Stimulated activated CD4-positive, alpha-beta T cell treated with anti-CD3 and anti-CD28 coated beads, TNF-alpha, amount 100 ng/mL, for 1 hour (primary cell): ENCODE results near the gene MBLAC1.
A peak's percentile ranks its signal among the peaks of the same experiment; 100 is the strongest.

Experiments used
- DNase-seq, 3 donors: peaks; one replicate each; pipeline ENCODE4 v3.0.0-alpha.2; 2020; ENCODE audit warnings: low read depth in 3 of 3, low spot score in 1 of 3

MBLAC1 gene

GRCh38 chr7:100095289-100095688 is 31.5 kb upstream of the MBLAC1 start:
- no peak for DNase-seq

GRCh38 chr7:100095704-100096103 is 31.1 kb upstream of the MBLAC1 start:
- DNase-seq, result no peak

- DNase-seq, result no peak
These were observed 27.9 kb upstream of the MBLAC1 start for GRCh38 chr7:100098913-100099312.

- DNase-seq, result no peak
These were observed 27.3 kb upstream of the MBLAC1 start for GRCh38 chr7:100099452-100099851.

- DNase-seq, result peak; percentile 56 to 73 (median 69)
These were observed 26.2 kb upstream of the MBLAC1 start for GRCh38 chr7:100100420-100101015.

- DNase-seq, result peak; percentile 84 to 87 (median 84)
These were observed 25.5 kb upstream of the MBLAC1 start, which contains the start of the genes AP4M1 and MCM7 for GRCh38 chr7:100101016-100101862. Gene AP4M1 (plus strand): TSS chr7:100101643. CDS start chr7:100101715, 72 bp downstream. Gene MCM7 (minus strand): TSS chr7:100101397. CDS start chr7:100101294, 103 bp downstream.

- DNase-seq, result no peak
These were observed 23.6 kb upstream of the MBLAC1 start for GRCh38 chr7:100102950-100103840.

- no peak for DNase-seq
These were observed 21.2 kb upstream of the MBLAC1 start for GRCh38 chr7:100105534-100105933.

GRCh38 chr7:100106633-100107032 is 20.1 kb upstream of the MBLAC1 start:
- no peak for DNase-seq

- DNase-seq, result no peak
These were observed 19.5 kb upstream of the MBLAC1 start for GRCh38 chr7:100107125-100107737.

GRCh38 chr7:100107890-100108289 is 18.9 kb upstream of the MBLAC1 start:
- no peak for DNase-seq

- DNase-seq, result no peak
These were observed 17.1 kb upstream of the MBLAC1 start for GRCh38 chr7:100109521-100110163.

GRCh38 chr7:100111156-100111555 is 15.6 kb upstream of the MBLAC1 start:
- no peak for DNase-seq

GRCh38 chr7:100111914-100112313 is 14.9 kb upstream of the MBLAC1 start:
- no peak for DNase-seq

- no peak for DNase-seq
These were observed 11.7 kb upstream of the MBLAC1 start for GRCh38 chr7:100115026-100115425.

- DNase-seq, result no peak
These were observed 8.2 kb upstream of the MBLAC1 start for GRCh38 chr7:100118388-100119071.

GRCh38 chr7:100119072-100119969 is 7.4 kb upstream of the MBLAC1 start, which contains the start of the genes CNPY4 and TAF6:
Gene CNPY4 (plus strand): TSS chr7:100119634. CDS start chr7:100119745, 111 bp downstream.
Gene TAF6 (minus strand): TSS chr7:100119358. CDS start chr7:100114209, 5,149 bp downstream.
- peak; percentile 88 to 93 (median 91) for DNase-seq

- peak; percentile 29 to 49 (median 39) for DNase-seq
These were observed 6.6 kb upstream of the MBLAC1 start for GRCh38 chr7:100119970-100120732.
